H54 (cell line): ENCODE data around the gene SDHB.

ENCODE experiments used
- DNase-seq: peaks from one replicate; pipeline ENCODE4 v3.0.0; 2011; ENCODE audit warnings: low spot score, mixed read lengths; ENCODE audit not compliant: insufficient read length
- FAIRE-seq: peaks from 3 replicates; lab custom pipeline; 2011; peaks lifted over from hg19 to GRCh38; lab: Jason Lieb, UNC
- POLR2A ChIP-seq: IDR thresholded peaks from 2 replicates; pipeline ENCODE4 v1.6.1; 2011; ENCODE audit warnings: low read depth, mild to moderate bottlenecking, low read length

SDHB gene

GRCh38 chr1:16986560-16986959 is 67.3 kb downstream of the SDHB start:
- no peak for DNase-seq
- FAIRE-seq: no peak

GRCh38 chr1:16986113-16986512 is 67.7 kb downstream of the SDHB start:
- DNase-seq (no peak), FAIRE-seq (no peak)
- no peak for TF ChIP-seq POLR2A

More at GRCh38 chr1:16986560-16986959, 67.3 kb downstream of the SDHB start:
- no peak for TF ChIP-seq POLR2A

- no peak for TF ChIP-seq POLR2A
- DNase-seq: peak; percentile 84
- FAIRE-seq: peak; percentile 65
Observed at GRCh38 chr1:16984717-16985116, 69.1 kb downstream of the SDHB start.

GRCh38 chr1:16983649-16984048 is 70.2 kb downstream of the SDHB start:
- TF ChIP-seq POLR2A: no peak
- DNase-seq: no peak
- FAIRE-seq: no peak

GRCh38 chr1:16982902-16983301 is 70.9 kb downstream of the SDHB start:
- no peak for TF ChIP-seq POLR2A
- no peak for FAIRE-seq
- no peak for DNase-seq

DNA sequence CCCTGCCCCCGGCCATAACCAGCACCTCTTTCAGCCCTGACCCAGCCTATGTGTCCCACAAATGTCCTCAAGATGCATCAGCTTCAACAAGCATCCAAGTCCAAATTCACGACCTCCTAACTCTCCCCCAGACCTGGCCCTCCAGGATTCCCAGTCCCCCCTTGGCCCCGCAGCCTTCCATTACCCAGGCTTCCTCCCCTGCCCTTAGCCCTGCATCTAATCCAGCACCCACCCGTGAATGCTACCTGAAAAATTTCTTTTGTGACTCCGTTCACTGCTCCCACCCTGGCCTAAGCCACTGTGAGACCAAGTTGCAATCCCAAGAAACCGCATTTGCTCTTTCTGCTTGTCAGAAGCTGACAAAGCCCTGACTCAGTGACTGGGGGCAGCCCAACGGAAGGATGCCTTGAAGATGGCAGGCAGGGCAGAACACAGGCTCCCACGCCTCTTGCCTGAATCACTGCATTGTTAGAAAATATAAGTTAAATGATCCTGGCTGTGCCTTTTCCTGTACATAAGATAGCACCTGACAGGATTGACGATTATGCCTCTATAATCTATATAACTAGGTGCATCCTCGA is 72.5 kb downstream of the SDHB start:
- TF ChIP-seq POLR2A: no peak
- FAIRE-seq (peak; percentile 75), DNase-seq (peak; percentile 90)

GRCh38 chr1:16980473-16981268 is 73.2 kb downstream of the SDHB start, which contains the start of gene MFAP2:
Gene MFAP2, minus strand, starts transcription at chr1:16980620. Its CDS starts 2,347 bp downstream, at chr1:16978273.
- TF ChIP-seq POLR2A: no peak
- no peak for DNase-seq
- FAIRE-seq: no peak

DNA sequence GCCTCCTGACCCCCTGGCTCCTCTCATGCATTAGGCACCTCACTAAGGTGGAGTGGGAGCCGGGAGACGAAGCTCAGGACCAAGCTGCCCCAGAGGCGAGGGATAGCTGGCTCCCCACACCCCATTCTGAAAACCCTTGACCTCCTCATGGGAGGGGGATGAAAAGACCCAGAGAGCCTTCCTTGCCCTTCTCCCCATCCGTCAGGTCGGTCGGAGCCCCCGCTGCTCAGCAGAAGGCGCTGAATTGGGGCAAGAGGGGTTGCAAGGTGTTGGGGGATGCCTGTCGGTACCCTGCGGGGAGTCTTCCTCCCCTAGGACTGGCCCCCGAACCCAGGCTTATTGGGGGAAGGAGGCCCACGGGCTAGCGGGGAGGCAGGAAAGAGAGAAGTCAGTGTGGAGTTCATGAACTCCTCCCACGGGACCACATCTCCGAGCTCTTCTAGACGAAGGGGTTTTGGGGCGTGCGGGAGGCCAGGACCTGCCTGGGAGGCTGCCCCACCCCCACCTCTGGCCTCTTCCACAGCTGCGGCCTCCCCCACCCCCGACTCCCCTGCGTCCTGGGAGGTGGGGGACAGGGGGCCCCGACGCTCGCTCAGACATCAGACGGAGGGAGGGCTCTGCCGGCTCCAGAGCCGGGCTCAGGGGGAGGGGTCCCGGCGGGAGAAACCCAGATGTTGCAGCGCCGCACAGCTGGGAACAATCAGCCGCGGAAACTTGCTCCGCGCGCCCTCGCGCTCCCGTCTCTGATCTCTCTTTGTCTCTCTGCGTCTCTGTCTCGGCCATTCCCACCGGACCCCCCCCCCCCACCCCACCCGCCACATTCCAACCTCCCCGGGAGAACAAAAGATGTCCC is 74.1 kb downstream of the SDHB start:
- no peak for FAIRE-seq
- TF ChIP-seq POLR2A: no peak
- DNase-seq: no peak

- TF ChIP-seq POLR2A: no peak
- DNase-seq (no peak), FAIRE-seq (no peak)
Observed at GRCh38 chr1:16978567-16979474, 75.0 kb downstream of the SDHB start.

GRCh38 chr1:16978139-16978538 is 75.7 kb downstream of the SDHB start:
- DNase-seq: no peak
- TF ChIP-seq POLR2A: no peak
- no peak for FAIRE-seq

- FAIRE-seq (no peak), DNase-seq (no peak)
- no peak for TF ChIP-seq POLR2A
Observed at GRCh38 chr1:16977377-16977776, 76.5 kb downstream of the SDHB start.

DNA sequence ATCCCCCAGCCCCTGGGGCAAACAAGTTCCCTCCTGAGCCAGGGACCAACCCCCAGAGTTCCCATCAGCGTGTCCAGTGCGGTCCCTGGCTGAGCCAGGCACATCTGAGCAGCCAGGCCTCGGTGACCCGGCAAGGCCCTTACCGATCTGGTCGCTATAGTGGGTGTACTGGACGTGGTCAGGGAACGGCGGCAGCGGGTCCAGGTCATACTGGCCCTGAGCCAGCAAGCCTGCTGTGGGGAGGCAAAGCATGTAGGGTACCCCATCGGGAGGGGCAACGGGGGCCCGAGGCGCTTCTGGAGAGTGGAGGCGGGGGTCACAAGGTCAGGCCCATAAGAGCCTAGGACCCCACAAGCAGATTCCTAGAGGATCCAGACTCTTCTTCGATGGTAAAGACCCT is 76.9 kb downstream of the SDHB start:
- TF ChIP-seq POLR2A: no peak
- DNase-seq: no peak
- FAIRE-seq: no peak

DNA sequence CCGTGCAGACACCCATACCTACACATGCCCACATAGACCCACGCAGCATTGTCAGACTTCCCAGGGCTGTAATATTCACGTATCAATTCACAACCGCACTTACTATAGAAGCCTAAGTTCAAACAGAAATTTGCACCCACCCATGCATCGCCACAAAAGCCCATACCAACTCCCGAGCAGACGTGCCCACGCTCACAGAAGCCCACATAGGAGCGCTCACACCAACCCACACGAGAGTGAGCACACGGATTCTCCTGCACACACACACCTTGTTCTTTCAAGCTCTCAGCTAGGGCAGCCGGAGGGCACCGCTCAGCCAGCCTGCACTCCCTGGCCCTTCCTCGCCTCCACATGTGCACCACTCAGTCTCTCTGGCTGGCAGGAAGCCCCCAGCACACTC is 78.0 kb downstream of the SDHB start:
- TF ChIP-seq POLR2A: no peak
- DNase-seq: no peak
- FAIRE-seq: no peak

- DNase-seq (no peak), FAIRE-seq (no peak)
- TF ChIP-seq POLR2A: no peak
Observed at GRCh38 chr1:16975211-16975610, 78.6 kb downstream of the SDHB start.
